NCI-H2196 treated with DMSO at 0.1 percent for 48 hours (cell line): ENCODE measurements around the gene ADAMTS8.
A peak's percentile ranks its signal among the peaks of the same experiment; 100 is the strongest.

Source experiments
- DNase-seq: peaks from one replicate; lab custom pipeline; 2025; ENCODE audit not compliant: unreplicated experiment; lab: John Stamatoyannopoulos, UW

Gene ADAMTS8

DNA sequence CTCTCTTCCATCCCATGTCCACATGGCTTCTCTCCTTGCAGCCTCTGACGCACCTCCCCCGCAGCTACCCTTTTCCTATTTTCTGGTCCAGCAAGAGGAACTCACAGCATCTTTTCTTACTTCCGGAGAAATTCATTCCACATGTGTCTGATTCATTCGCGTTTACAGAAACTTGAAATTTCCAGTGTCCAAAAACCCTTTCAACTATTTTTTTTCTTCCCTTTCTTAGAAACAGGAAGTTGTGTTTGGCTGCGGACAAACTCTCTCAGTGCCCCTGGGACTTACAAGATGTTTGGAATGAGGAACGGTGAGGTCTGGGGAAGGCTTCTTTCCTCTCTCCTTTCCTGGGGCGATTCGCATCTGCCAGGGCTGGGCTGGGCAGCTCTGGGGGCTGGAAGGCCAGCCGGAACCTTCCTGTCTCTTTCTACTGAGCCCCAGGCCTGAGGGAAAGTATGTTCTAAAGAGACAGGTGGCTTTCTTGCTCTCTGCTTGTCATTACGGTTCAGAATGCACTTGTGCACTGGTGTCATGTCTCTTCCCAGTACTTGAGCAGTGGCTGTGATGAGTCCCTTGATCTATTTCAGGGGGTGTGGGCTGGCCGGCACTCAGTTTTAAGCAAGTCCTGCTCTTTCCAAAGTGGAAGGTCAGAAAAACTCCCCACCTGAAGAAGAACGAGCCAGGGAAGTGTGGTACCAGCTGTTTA, 27.5 kb downstream of the ADAMTS8 start:
- DNase-seq = no peak

DNA sequence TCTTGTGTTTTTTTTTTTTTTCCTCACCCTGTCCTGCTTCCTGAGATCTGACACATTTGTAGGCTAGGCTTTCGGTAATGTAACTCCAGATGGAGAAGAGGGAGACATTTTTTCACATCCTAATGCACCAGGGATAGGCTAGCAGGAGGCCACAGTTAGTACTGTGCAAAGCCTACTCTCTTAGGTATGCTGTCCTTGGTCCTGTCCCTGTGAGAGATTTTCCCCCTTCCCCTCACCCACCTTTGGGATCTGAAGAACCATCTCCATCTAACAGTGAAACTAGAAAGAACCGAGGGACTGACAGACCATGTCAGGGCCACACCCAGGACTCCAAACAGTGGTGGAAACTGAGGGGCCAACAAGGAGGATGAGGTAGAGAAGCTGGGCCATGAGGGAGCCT, 29.2 kb downstream of the ADAMTS8 start:
- no peak for DNase-seq

DNA sequence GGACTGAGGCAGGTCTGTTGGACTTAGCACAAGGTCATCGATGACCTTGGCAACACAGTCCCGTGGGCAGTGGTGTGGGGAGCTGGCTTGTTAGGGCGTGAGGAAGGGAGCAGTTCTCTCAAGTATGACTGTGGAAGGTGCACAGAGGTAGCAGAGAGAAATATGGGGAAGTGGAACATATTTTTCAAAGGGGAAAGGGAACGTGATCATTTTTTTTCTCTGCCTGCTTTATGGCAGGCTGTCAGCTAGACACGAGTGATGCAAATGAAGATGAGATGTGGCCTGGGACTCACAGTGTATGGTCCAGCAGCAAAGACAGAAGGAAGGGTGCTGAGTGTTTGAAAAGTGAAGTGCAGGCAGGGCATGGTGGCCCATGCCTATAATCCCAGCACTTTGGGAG, 30.6 kb downstream of the ADAMTS8 start:
- DNase-seq = no peak

DNA sequence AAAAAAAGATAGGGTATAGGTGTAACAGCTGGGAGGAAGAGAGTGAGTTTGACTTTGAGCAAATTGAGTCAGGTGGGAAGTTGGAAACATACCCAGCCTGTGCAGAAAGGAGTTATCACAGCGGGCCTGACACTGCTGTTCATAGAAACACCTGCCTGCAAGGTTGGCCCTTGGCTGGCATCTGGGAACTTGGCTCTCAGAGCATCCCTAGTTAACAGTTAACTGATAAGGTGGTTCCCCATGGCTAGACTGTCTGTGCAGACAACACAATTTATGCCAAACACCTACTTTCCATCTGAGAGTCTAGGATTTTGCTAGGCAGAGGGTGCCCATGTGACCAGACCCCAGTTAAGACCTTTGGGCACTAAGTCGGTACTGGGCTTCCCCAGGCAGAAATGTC, 31.4 kb downstream of the ADAMTS8 start:
- no peak for DNase-seq

DNA sequence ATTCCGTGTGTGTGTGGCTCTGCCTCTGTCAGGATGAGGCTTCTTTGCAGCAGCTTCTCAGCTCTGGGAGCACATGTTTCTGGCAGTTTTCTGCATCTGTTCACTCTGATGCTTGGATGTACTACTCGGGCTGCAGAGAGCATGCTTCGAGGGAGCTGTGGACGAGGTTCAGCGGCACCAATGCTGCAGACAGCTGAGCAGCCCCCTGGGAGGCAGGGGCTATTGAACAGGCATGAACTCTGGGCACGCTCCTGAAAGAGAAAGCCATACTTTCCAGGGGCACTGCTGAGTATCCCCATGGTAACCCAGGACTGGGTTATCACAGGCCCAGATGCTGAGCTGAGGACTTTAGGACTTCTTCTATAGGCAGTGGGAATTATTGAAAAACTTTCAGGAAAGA, 33.8 kb downstream of the ADAMTS8 start:
- DNase-seq = no peak

DNA sequence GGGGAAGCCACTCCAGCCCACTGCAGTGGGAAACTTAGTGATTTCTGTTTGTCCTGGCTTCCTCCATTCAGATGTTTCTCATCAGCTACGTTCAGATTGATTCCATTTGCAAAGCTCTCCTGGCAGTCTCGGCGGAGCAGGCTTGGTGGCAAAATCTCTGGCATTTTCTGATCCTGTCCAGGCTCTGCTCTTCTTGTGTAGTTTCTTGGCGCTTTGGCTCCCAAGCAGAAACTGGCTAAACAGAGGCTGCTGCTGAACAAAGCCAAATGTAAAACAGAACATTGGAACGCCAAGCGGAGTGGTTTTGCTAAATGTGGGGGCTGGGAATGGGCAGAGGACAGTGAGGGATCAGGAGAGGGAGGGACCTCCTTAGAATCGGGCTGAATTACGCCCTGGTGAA, 36.7 kb downstream of the ADAMTS8 start:
- DNase-seq = no peak

DNA sequence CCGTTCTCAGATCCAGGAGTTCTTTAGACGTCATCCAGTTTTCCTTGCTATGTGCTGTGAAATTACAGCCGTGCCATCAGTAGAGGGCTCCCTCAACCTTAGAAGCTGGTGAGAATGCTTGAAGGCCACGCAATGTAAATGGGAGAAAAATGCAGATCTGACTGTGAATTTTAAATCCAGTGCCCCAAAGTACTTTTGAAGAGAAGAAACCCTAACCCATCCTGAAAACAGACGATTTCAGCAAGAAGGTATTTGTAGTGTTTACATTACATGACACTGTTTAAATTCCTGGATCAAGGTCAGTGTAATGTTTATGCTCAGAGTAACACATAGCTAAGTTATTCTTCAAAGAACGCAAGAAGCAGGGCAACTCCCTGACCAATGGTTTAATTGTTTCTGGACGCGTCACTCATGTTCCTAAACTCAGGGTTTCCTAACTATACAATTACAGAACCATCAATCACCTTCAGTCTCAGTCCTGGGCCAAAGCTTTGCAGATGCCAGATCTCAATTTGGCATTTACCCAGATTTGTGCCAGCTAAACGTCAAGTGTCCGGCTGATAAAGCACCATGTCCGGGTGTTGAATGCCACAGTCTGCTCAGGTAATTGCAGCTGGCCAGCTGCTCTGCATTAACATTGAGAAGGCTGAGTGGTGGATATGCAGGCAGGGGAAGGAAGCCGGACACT, 38.2 kb downstream of the ADAMTS8 start:
- peak; percentile 7 for DNase-seq

DNA sequence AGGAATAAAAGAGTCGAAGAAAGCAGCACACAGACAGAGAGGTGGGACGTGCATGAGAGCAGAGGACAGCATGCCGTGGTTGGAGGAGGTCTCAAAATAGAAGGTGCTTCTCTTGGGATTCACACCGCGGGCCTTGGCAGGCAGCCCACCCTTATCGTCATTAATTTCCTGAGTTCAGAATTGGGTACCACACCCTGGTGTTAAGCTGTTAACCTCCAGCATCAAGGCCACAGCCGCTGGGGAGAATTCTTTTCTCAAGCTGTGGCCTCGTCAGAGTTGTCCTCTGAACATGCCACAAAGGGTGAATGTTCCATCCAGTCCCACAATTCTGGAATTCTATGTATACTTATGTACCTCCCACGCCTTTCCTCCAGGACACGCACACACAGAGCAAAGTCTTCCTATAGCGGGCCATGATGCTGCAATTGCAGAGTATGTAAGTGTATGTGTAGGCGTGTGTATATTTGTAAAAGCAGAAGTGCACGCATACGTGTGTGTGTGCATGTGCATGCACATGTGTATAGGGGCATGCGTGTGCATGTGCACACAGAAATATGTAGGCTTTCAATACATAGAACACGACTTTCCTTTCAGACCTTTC, 39.0 kb downstream of the ADAMTS8 start:
- DNase-seq = no peak

DNA sequence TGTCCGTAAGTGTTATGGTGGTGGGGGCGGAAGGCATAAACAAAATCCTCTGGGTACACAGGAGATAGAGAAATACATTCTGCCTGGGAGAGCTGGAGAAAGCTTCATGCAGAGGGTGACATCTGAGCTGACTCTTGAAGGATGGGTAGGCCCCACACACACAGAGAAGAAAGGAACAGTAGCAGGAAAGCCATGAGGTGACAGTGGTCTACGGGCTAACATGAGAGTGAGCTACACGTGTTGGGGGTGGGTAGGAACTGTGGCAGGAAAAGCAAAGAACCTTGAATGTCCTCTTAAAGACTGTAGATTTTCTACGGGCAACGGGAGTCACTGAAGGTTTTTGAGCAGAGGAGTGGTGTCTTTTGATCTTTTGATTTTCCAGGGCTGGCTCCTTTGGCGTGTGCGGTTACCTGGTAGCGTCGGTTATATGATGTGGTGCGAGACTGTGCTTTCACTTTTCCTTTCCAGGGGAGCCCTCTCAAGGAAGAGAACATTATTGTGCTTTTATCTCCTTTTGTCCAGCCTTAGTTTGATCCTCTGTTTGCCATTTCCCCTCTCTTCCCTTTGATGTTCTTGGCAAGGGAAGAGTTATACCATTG, 39.7 kb downstream of the ADAMTS8 start:
- no peak for DNase-seq

DNA sequence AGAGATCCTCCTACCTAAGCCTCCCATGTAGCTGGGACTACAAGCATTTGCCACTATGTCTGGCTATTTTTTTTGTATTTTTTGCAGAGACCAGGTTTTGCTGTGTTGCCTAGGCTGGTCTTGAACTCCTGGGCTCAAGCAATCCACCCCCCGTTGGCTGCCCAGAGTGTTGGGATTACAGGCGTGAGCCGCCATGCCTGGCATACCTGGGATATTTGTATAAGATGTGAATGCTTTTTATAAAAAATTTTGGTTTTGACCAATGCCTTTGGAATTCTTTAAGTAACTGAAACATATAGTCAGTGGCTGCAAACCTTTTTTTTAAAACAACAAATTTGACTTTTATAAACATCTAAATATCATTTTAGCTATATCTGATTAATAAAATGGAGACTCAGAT, 42.4 kb downstream of the ADAMTS8 start:
- DNase-seq = no peak

DNA sequence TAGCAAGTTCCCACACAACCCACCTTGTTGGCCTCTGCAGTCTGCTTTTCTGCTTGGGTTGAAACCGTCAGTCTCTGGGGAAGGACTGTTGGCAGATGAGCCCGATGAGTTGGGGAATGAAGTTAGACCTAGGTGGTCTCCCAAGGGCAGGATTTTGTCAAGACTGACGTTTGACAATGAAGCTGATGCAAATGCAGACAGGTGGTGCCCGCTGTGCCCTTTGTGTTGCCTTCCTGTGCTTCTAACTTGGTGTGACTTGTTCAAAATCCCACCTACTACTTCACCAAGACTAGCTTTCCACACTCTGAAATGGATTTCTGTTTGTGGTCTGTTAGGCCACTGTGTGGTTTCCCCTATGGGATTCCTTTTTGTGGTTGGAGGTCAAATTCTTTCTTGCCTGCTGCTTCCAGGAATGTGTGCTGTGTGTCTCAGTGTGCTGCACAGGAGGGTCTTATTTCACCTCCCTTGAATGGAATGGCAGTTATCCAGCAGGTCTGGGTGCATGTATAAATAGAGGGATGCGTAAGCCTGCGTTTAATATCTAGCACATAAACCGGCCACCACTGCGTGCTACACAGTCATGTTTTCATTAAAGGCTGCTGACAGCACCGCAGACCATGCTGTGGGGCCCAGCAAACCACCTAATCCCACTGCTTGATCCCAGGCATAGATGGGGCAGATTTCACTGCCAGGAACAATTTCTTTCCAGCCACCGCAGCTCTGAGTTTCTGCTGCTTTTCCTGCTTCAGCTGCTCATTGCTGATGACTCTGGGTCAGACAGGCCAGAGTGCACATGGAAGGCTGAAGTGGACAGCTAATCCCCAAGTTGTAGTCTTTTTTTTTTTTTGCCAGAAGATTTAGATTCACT, 44.8 kb downstream of the ADAMTS8 start:
- no peak for DNase-seq

DNA sequence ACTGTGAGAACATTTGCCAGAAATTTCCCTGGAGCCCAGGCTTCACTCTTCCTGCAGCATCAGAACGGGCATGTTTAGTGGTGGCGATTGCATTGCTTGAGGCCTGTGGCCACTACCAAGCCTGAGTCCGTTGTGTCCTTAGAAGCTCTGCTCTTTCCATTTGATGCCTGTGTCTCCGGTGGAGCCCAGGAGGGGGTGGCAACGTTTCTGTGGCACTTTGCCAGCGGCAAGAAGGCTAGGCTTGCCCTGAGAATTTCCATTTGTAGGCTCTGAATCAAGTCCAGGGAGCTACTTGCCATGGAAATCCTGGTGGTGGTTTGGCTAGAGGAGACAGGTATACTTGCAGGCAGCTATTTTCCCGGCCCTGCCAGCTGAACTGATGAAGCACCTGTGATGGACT, 47.1 kb downstream of the ADAMTS8 start:
- DNase-seq = no peak

DNA sequence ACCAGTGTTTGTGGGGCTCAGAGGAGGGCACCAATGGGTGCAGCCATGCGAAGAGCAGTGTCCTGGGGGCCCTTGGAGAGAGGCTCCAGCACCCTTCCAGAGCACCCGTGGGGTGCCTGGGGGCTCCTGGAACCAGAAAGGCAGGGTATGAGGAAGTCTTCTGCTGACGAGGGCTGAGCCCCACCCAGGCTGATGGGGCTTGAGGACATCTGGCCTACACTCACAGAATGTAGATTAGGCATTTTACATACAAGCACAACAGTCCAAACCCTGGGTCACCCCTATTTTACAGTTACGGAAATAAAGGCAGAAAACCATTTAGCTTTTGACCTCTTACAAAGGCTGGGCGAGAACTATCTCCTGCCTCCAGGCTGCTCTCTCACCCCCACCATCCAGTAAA, 47.6 kb downstream of the ADAMTS8 start:
- DNase-seq = no peak

DNA sequence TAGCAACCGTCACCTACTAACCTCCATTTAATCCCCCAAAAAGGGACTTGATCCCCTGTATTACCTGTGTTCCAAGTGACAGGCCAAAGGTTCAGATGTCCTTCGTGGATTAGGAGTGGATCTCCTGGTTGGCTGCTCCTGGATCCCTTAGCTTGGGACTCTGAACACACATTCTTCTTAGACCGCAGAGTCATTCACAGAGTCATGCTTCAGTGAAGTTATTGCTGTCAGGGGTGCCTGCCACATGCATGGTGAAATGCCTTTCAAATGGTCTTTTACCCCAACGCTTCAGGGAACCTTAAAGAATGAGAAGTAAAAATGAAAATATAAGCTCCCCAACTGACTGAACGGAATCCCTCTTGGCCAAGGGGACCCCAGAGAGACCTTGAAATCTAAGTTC, 49.1 kb downstream of the ADAMTS8 start:
- DNase-seq = no peak

DNA sequence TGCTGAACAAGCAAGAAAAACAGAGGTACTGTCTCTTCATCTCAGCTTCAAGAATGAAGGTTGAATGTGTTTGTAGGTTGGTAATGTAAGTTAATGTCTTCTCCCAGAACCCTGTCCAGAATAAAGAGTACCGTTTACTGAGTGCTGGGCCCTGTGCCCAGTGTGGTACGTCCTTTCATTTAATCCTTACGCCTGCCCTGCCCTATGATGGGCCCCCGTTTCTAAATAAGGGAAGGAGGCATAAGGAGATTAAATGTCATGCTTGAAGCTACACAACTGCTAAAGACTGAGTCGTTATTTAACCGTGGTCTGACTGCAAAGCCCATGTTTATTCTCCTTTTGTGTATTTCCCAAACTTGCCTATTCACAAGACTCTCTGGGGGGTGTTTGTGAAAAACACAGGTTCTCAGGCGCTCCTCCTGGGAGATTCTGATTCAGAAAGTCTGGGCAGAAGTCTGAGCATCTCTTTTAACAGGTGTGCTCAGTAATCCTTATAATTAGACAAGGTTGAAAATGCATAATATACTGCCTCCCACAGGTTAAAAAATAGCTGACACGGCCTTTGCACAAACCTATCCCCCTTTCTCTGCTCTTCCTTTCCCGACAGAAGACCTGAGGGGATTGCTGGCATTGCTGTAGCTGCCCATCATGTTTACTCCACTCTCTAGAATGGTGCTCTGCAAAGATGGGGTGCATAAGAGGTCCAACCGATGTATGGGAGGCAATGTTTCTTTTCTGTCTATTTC, 57.4 kb downstream of the ADAMTS8 start:
- DNase-seq = no peak

DNA sequence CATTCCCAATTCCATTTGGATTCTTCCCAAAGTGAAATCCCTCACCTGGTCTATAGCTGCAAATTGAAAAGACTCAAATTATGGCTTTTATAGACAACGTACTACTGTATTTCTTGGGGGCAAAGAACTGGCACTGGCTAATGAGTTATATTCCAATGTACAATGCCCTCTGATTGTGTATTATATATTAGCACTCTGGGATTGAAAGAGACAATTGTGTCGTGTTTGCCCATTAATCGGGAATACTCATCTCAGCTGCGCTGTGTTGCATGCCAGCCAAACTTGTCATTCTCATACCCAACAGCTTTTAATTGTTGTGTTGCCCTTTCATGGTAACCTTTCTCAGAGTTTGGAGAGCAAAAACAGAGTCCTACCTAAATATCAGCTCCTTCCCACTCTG, 58.7 kb downstream of the ADAMTS8 start:
- no peak for DNase-seq

DNA sequence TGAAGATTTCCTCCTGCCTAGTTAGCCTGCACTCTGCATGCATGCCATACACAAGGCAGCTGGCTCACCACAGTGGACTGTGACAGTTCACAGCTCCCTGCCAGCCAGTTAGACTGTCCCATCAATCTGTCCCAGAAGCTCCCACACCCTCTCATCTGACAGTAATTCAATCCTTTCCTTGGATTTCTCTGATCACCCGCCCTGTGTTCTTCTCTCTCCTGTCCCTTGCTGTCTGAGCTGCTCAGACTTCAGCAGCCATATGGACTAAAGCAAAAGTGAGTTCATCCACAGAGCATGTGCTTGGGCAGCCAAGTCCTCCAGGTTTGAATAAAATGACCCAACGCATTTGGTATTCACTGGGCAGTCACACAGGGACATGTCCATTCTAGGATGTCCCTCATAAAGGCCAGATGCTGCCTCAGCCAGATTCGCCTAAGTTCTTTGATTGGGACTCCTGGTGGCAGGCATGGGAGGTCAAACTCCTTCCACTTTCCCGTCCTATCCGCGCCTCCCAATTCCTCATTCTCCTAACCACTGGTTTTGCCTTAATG, 59.2 kb downstream of the ADAMTS8 start:
- DNase-seq = no peak

DNA sequence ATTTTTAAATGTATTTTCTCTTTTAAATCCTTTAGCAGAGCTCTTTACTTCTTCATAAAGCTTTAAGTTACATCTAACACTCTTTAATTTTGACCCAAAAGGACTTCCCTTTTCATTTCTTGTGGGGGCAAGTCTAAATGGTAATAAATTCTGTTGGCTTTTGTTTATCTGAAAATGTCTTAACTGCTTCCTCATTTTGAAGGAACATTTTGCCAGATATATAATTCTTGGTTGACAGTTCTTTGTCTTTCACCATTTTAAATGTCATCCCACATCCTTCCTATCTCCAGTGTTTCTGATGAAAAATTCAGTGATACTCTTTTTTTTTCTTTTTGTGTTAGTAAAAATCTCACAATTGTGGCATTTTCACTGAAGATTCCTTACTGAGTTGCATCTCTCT, 69.0 kb downstream of the ADAMTS8 start:
- DNase-seq = no peak

DNA sequence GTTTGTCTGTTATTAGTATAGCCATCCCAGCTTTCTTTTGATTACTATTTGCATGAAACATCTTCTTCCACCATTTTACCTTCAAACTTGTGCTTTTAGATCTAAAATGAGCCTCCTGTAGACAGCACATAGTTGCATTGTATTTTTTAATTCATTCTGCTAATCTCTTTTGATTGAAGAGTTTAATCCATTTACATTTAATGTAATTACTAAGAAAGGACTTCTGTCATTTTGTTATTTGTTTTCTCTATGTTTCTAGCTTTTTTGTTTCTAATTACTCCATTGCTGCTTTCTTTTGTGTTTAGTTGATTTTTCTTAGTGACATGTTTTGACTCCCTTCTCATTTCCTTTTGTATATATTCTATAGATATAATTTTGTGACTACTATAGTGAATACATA, 70.0 kb downstream of the ADAMTS8 start:
- DNase-seq = no peak
